Central memory CD4-positive, alpha-beta T cell (primary cell): ENCODE data around the gene TATDN3.
"Not testable (repeated sequence)": the region's sequence is repeated elsewhere in the genome, so short reads cannot be mapped to it uniquely, and the experiment has no call there.

Source experiments
- DNase-seq: peaks from one replicate; pipeline ENCODE4 v3.0.0; 2022

TATDN3 gene

DNA sequence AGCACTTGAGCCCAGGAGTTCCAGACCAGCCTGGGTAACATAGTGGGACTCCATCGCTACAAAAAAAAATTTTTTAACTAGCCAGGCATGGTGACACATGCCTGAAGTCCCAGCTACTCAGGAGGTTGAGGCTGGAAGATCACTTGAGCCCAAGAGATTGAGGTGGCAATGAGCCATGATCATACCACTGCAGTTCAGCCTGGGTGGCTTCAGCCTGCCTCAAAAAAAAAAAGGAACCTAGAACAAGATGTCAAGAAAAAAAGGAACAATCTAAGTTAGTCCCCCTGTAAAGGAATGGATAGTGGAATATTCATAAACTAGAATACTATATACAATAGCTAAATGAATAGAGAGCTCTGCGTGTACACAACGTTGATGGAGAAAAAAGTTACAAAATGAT lies 14.5 kb upstream of the TATDN3 start:
- no peak for DNase-seq

DNA sequence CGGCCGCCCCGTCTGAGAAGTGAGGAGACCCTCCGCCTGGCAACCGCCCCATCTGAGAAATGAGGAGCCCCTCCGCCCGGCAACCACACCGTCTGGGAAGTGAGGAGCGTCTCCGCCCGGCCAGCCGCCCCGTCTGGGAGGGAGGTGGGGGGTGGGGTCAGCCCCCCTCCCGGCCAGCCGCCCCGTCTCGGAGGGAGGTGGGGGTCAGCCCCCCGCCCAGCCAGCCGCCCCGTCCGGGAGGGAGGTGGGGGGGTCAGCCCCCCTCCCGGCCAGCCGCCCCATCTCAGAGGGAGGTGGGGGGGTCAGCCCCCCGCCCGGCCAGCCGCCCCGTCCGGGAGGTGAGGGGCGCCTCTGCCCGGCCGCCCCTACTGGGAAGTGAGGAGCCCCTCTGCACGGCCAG lies 12.6 kb upstream of the TATDN3 start:
- not testable (repeated sequence) for DNase-seq

DNA sequence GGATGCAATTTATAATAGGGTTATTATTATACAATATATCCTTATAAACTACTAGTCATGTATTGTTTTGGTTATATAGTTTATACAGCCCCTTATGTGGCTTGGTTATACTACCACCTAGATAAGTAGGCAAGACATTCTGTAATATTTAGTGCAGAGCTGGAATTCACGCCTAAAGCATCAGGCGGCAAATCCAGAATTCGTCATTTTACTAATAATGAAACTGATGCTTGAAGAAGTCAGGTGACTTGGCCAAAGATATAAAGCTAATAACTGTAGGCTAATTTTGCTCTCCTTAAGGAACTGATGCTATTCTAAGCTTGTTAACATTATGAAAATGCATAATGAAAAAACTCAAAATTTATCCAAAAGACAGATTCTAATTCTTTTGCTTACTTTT lies 10.9 kb upstream of the TATDN3 start:
- no peak for DNase-seq

DNA sequence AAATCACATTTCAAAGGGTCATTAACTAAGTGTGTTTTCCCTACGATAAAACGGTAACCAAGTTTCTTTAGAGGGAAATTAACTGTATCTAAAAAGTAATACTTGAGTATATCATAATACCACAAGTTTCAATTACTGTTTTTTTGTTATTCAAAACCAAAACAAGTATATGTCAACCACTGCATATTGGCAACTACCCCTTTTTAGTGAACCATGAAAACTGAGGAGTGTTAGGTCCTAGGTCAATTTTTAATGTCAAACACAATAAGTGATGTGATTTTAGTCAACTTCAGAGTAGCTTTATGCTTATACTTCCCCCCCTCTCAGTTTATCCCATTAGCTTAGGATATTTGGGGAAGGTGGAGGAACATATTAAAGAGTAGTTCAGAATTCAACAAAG lies 10.5 kb upstream of the TATDN3 start:
- no peak for DNase-seq

DNA sequence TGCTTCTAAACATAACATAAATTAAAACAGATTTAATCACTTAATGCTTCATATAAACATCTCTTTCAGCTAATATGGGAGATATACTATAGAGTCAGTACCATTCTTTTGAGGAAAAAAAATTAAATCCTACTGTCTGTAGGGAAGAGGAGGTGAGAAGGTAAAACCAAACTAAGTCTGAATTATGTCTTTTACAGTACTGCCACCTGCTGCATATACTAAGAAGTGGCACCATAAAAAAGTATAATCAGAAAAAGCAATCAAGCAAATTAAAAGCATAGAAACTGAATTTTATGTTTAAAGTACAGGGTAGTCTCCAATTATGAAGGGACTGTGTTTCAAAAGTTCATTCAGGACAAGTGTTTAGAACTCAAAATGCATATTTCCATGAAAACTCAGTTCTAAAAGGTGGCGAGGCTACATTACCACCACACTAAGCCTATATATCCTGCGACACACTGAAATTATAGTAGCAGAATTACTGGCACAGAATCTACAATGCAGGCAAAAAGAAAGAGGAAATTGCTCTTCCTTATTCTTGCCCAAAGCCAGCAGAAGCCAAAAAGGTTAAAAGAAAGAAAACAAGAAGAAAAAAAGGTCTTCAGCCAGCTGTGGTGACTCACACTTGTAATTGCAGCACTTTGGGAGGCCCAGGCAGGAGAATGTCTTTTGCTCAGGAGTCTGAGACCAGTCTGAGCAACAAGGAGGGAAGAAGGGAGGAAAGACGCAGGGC lies 9.1 kb upstream of the TATDN3 start:
- DNase-seq, result no peak

DNA sequence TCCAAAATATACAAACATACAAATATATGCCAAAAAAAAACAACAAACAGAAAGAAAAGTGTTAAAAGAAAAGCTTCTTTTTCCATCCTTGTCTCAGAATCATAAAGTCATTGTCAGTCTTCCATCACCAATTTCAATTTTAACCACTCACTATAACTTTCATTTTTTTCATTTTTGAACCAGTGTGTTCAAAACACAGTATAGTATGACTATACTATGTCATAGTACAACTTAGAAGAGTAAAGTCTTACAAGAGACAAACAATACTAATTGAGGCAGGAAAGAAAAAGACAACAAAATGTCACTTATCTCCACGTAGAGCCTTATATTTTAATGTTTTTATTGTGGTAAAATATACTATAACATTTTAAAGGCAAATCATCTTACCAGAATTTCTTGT lies 7.7 kb upstream of the TATDN3 start:
- no peak for DNase-seq

DNA sequence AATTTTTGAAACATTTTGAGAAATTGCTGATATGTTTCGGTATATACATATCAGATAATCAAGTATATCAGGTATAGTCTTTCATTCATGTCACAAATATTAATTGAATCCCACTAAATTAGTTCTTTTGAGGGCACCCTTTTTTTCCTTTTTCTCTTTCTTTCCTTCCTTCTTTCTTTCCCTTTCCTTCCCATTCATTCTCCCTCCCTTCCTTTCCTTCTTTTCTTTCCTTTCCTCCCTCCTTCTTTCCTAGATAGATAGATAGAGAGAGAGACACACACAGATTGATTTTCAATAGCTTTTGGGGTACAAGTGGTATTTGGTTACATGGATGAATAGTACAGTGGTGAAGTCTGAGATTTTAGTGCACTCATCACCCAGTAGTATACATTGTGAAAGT lies 5.8 kb upstream of the TATDN3 start:
- DNase-seq, result no peak

DNA sequence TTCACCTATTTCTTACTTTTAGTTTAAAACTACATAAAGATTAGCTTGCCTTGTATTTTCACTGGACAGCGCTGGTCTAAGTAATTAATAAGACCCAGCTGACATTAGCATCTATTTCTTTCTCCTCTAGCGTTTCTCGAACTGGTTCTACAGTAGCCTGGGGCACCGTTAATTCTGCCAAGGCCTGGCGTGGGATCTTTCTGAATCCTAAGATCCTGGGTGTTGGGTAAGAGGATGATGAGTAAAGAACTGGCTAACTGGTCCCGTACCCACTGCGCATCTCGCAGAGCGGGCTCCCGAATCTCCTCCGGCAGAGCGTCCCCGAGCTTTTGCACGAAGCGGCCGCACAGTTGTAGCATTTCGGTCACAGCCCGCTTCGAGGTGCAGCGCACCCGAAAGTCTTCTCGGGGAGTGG lies 426 bp upstream of the TATDN3 start:
- no peak for DNase-seq

DNA sequence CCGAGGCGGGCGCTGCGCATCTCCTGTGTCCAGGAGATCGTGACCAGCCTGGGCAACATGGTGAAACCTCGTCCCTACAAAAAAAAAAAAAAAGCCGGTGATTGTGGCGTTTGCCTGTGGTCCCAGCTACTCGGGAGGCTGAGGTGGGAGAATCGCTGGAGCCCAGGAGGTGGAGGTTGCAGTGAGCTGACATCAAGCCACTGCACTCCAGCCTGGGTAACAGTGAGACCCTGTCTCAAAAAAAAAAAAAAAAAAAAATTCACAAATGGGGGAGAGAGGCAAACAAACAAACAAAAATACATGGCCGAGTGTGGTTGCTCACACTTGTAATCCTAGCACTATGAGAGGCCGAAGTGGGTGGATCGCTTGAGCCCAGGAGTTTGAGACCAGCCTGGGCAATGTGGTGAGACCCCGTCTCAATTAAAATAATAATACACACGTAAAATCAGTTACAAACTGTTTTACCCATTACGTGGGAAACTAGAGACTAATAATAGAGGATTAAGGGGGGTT lies 758 bp downstream of the TATDN3 start:
- no peak for DNase-seq

DNA sequence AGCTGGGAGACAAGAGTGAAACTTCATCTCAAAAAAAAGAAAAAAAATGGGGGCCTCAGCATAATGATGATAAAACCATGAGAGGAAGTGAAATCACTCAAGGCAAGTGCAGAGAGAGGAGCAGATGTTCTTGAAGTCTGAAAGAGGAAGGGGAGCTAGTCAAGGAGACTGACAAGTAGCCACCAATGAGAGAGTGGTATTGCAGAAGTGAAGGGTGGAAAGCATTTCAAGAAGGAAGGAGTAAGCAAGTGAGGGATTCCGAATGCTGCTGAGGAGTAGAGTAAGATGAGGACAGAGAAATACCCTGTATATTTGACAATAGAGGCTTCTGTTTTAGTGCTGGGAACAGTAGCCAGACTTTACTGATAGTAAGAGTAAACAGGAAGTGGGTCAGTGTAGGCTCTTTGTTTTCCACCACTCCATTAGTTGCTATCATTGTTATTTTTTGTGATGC lies 2.9 kb downstream of the TATDN3 start:
- DNase-seq, result no peak

DNA sequence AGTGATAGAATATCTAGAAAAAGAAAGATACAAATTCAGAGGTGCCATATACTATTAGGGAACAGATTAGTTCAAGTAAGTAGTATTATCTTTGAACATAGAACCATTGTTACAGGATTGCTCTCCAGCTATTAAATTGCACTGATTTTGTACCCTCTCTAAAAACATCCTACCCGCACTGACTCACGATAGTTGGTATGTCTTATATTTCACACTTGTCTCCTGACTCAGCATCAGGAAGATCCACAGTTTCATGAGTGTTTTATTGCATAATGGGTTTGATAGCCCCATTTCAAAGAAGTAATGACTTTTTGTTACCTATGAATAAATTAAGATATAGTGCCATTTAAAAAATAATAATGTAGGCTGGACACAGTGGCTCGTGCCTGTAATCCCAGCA lies 6.0 kb downstream of the TATDN3 start:
- DNase-seq, result no peak

DNA sequence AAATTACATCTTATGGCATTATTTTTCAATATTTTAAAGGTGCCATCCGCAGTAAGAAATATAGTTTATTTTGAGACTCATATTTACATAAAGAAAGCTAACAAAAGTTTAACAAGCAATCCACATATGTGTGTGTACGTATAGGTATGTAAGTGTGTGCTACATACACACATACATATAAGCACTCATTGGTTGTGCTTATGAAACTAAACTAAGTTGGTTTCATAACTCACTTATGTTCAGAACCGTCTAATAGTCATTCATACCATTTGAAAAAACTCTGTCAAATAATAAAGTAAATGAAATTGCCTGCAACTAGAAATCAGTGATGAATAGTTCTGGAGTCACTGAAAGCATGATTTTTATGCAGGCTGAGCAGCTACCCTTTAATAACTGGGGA lies 14.1 kb downstream of the TATDN3 start:
- no peak for DNase-seq

DNA sequence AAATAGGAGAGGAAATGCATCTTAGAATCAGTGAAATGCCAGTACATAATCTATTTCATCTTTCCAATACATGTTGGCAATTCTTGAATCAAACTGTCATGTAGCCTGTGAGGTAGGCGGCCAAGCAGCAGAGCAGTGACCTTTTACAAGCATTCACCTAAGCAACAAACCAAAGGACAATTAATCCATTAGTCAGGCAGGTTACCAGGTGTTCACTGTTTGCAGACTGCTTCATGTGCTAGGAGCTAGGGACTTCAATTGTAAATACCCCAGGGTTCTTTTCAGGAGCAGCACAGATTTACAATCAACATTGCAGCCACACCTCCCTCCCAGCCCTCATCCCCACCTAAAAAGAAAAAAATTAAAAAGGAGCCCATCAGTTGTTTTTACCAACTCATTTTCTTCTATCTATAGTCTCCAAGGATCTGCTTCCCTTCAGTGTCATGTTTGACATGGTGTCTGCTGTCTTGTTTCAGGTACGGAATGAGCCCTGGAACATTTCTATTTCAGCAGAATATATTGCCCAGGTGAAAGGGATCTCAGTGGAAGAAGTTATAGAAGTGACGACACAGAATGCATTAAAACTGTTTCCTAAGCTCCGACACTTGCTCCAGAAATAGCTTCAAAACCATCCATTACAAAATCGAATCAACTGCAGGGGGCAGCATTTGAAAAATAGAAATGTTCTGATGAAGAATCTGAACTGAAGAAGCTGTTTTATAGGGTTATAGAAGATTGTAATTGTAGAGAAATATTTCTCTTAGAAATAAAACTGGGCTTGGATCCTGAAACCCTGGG lies 23.0 kb downstream of the TATDN3 start:
- DNase-seq, result no peak

DNA sequence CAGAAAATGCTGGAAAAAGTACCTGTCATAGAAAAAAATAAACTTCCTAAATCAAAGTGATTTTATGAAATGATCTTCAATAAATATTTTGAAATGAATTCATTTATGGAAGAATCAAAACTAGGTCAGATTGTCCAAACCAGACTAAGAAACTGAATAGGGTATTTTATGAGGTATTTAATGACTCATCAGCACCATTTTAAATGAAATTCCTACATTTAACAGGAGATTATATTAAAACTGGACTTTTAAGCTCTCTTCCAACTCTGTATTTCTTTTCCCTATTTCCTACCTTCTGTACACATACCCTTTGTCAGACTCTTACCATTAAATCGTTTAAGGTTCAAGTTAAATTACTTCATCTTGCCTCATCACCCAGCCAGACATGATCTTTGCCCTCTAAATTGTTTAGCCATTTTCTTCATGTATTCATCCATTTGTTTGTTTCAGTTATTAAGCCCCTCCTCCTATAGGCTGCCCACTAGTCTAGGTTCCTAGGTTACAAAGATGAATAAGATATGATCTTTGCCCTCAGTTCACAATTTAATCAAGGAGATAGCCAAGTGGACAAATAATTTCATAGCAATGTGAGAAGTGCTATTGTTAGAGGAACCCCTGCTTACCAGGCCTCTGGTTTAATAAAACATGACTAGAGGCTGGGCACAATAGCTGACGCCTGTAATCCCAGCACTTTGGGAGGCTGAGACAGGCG lies 25.0 kb downstream of the TATDN3 start:
- no peak for DNase-seq

DNA sequence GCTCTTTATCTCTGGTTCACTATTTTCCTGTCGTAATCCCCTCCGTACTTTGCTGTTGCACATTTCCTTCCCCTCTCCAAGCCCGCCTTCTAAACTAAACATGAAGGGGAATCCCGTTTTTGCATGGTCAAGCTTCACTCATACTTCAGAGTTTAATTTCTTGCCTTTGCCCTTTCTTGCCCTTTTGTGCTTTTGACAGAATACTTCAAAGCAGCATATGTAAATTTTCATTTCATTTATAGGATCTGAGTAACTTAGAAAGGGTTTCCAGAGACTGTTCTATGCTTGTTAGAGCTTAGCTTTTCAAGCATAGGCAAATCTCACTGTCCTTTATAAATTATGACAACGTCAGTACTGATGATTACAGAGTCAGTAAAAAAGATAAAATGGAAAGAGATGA lies 28.0 kb downstream of the TATDN3 start:
- no peak for DNase-seq

DNA sequence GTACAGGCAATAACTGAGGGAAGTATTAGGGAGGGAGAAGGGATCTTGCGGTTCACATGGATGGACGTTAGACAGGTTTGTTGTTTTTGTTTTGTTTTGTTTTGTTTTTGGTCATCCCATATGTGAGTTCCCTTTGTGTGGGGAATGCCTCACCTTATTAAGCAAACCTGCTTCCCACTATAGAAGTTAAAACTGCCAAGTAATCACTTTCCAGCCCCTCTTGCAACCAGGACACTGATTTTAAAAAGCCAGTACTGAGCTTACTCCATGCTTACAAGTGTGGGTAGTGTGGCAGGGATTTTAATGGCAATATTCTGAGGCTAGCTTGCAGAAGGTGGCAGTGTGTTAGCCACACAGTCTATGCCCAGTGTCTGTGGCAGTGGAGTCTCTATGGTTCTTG lies 29.3 kb downstream of the TATDN3 start:
- DNase-seq, result no peak

DNA sequence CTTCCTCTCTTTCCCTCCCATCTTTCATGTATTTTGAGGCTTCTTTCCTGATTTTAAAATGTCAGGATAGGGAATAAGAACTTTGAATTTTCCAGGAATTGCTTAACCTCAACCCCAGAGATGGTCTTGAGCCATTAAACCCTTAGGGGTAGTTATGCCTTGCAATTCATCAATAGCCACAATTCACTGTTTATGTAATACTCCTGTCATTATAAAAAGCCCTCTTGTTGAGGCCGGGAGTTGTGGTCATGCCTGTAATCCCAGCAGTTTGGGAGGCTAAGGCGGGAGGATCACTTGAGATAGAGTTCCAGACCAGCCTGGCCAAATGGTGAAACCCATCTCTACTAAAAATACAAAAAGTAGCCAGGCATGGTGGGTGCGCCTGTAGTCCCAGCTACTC lies 31.3 kb downstream of the TATDN3 start:
- DNase-seq, result no peak

DNA sequence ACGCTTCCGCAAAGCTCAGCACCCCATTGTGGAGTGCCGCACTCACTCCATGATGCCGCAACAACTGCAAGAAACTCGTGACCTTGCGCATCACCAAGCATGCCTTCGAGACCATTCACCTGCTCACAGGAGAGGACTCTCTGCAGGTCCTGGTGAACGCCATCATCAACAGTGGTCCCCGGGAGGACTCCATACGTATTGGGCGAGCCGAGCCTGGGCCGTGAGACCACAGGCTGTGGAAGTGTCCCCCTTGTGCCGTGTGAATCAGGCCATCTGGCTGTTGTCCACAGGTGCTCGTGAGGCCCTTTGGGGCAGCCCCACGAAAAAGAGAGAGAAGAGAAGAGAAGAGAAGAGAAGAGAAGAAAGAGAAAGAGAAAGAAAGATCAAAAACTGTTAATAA lies 32.5 kb downstream of the TATDN3 start:
- DNase-seq, result no peak

DNA sequence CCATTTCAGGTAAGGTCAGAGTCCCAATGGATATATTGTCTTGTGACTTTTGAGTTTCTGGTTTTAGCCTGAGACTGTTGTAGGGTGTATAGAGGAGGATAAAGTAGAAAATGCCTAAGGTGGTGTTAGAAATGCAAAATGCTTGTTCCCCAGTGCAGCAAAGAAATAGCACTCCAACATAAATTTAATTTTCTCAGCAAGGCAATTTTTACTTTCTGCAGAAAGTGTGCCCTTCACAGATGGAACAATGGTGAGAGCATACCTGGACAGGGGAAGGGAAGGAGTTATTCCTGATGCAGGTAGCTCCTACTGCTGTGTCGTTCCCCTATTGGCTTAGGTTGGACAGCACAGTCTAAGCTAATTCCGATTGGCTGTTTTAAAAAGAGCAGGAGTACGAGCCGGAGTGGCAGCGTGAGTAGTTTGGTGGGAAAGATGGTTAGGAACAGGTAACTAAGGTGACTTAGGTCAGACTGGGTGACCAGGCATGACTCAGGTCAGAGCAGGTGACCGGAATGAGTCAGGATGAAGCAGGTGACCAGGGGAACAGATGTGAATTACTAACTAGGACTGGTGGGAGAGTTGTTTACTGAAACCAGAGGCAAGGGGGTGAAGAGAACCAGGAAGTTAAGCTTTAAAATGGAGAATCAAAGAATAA lies 34.2 kb downstream of the TATDN3 start:
- no peak for DNase-seq

DNA sequence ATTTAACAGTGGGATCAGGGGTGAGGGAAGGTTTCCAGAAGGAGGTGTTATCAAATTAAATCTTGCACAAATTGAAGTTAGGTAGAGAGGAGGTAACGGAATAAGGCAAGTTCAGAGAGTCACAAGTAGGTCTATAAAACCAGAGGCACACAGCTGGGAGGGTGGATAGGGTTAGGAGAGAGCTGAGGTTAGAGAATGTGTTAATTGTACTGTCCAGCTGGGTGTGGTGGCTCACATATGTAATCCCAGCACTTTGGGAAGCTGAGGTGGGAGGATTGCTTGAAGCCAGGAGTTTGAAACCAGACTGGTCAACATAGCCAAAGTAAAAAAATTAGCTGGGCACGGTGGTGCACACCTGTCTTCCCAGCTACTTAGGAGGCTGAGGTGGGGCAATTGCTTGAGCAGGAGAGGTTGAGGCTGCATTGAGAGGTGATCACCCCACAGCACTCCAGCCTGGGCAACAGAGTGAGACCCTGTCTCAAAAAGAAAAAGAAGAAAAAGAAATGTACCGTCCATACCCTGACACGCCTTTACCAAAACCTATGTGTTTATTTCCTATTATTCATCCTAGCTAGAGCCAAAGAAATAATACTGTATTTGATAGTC lies 35.6 kb downstream of the TATDN3 start:
- no peak for DNase-seq

DNA sequence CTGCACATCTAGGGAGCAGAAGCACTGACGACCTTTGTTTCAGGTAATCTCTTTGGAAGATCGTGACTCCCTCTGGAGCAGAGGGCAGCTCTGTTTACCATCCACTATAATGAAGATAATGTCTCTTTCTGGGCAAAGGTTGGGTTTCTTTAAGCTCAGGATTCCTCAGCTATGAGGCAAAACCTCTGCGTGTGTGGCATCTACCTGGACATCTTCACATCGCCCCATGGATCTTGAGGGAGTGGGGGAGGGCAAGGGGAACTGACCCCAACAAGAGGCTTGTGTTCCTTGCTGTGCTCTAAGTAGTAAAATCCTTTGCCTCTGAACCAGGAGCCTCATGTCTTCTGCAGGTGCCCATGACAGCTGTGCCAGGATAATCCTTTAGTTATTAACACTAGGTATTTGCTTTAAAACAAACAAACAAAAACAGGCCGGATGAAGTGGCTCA lies 36.2 kb downstream of the TATDN3 start:
- no peak for DNase-seq

DNA sequence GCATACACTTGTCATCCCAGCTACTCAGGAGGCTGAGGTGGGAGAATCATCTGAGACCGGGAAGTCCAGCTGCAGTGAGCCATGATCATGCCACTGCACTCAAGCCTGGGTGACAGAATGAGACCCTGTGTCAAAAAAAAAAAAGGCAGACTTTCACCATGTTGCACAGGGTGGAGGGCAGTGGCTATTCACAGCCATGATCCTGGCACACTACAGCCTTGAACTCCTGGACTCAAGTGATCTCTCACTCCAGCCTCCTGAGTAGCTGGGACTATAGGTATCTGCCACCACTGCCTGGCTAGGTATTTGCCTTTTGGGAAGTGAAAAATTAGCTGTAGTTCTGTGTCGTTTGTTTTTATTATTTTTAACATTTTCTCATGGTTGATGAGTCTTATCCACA lies 36.7 kb downstream of the TATDN3 start:
- DNase-seq, result no peak
